A549 (cell line): ENCODE data around the gene PACS2. TPM values are rescaled to one million over a fixed set of nuclear protein-coding genes. Genes with fewer than 3 reads are reported as not detected.

Experiments
- ATAC-seq, 2 experiments: fragments of 200-7000 bp in 1 of 2; fragments of >200 bp in 1 of 2; cut with Nextera tagmentation in 1 of 2; cut with Tn5 transposase in 1 of 2; 3 replicates each; pipeline versions ENCODE4 v1.8.0 to v1.9.1; 2018 to 2020; ENCODE audit warnings: mild to moderate bottlenecking in 1 of 2, moderate library complexity in 1 of 2
- CTCF ChIA-PET: fragments of 300-600 bp; sonication (Branson Sonifier 250); formaldehyde crosslinking; extraction: SDS; loops from one replicate; lab custom pipeline; 2021; ENCODE audit warnings: antibody characterized with exemption, inconsistent platforms; lab: Yijun Ruan, JAX
- POLR2A ChIA-PET: fragments of 350-600 bp; formaldehyde crosslinking; extraction: SDS; loops from one replicate; lab custom pipeline; 2021; ENCODE audit warnings: antibody characterized with exemption, inconsistent platforms; lab: Yijun Ruan, JAX
- DNase-seq, 2 experiments: peaks; one replicate each; pipeline versions ENCODE4 v3.0.0 to v3.0.0-alpha.2; 2011 to 2016; ENCODE audit warnings: low read depth in 1 of 2, low spot score in 1 of 2
- FAIRE-seq: peaks from 2 replicates; lab custom pipeline; 2011; peaks lifted over from hg19 to GRCh38; lab: Jason Lieb, UNC
- H3K27ac ChIP-seq, 2 experiments: fragments of >200 bp; sonication (Bioruptor Twin); formaldehyde crosslinking; 3 replicates each; pipeline ENCODE4 v1.5.1; 2016 to 2017
- H3K4me1 ChIP-seq: fragments of >200 bp; sonication (Bioruptor Twin); formaldehyde crosslinking; 3 replicates; pipeline ENCODE4 v1.6.1; 2016
- H3K4me2 ChIP-seq: fragments of >200 bp; sonication (Bioruptor Twin); formaldehyde crosslinking; 3 replicates; pipeline ENCODE4 v1.6.1; 2016
- H3K4me3 ChIP-seq: fragments of >200 bp; sonication (Bioruptor Twin); formaldehyde crosslinking; 3 replicates; pipeline ENCODE4 v1.5.1; 2016
- H3K9me3 ChIP-seq: fragments of >200 bp; sonication (Bioruptor Twin); formaldehyde crosslinking; 3 replicates; pipeline ENCODE4 v1.6.1; 2016
- CBX2 ChIP-seq: fragments of 200-600 bp; sonication (generic); IDR thresholded peaks from 2 replicates; pipeline ENCODE4 v1.6.1; 2016; ENCODE audit warnings: low read depth, mild to moderate bottlenecking, borderline replicate concordance
- CEBPB ChIP-seq, 2 experiments: fragments of >200 bp in 1 of 2; sonication (Bioruptor Twin) in 1 of 2; formaldehyde crosslinking in 1 of 2; IDR thresholded peaks; 2 replicates each; pipeline ENCODE4 v1.6.1; 2012 to 2016
- CHD2 ChIP-seq: fragments of 150-350 bp; IDR thresholded peaks from 2 replicates; pipeline ENCODE4 v1.6.1; 2014; ENCODE audit warnings: low read length; ENCODE audit not compliant: partially characterized antibody
- CTCF ChIP-seq: fragments of >200 bp; sonication (Bioruptor Twin); formaldehyde crosslinking; IDR thresholded peaks from 3 replicates; pipeline ENCODE4 v1.5.1; 2016
- E2F6 ChIP-seq: IDR thresholded peaks from 2 replicates; pipeline ENCODE4 v1.6.1; 2012; ENCODE audit warnings: low read depth, borderline replicate concordance
- ELK1 ChIP-seq: fragments of 150-350 bp; IDR thresholded peaks from 2 replicates; pipeline ENCODE4 v1.6.1; 2014; ENCODE audit warnings: low read depth, mild to moderate bottlenecking, low read length
- EP300 ChIP-seq, 2 experiments: fragments of >200 bp; sonication (Bioruptor Twin); formaldehyde crosslinking; IDR thresholded peaks; 2 replicates in 1 of 2; 3 replicates in 1 of 2; pipeline ENCODE4 v1.6.1; 2016 to 2017
- FOSB ChIP-seq: fragments of 250-450 bp; sonication (Bioruptor Pico); IDR thresholded peaks from 2 replicates; pipeline ENCODE4 v1.5.0; 2020; ENCODE audit warnings: mild to moderate bottlenecking, moderate library complexity
- FOSL2 ChIP-seq, 2 experiments: fragments of 450-650 bp in 1 of 2; fragments of >200 bp in 1 of 2; sonication (Bioruptor Twin) in 1 of 2; formaldehyde crosslinking; IDR thresholded peaks; 2 replicates each; pipeline versions ENCODE4 v1.5.0 to v1.6.1; 2016 to 2020; ENCODE audit warnings: mild to moderate bottlenecking in 1 of 2, moderate library complexity in 1 of 2
- GATA3 ChIP-seq: IDR thresholded peaks from 2 replicates; pipeline ENCODE4 v1.6.1; 2012; ENCODE audit warnings: borderline replicate concordance
- JUN ChIP-seq, 2 experiments: fragments of >200 bp; sonication (Bioruptor Twin); formaldehyde crosslinking; IDR thresholded peaks; 2 replicates in 1 of 2; 3 replicates in 1 of 2; pipeline ENCODE4 v1.6.1; 2016 to 2017
- KDM1A ChIP-seq: fragments of 200-600 bp; sonication (generic); IDR thresholded peaks from 2 replicates; pipeline ENCODE4 v1.6.1; 2016; ENCODE audit warnings: low read depth, mild to moderate bottlenecking
- MYC ChIP-seq: IDR thresholded peaks from 2 replicates; pipeline ENCODE4 v1.6.1; 2012; ENCODE audit warnings: mild to moderate bottlenecking, inconsistent platforms, low read length, improper control_type of control experiment, borderline replicate concordance
- PHF8 ChIP-seq: fragments of 200-600 bp; sonication (generic); IDR thresholded peaks from 2 replicates; pipeline ENCODE4 v1.6.1; 2016; ENCODE audit warnings: low read depth, mild to moderate bottlenecking, antibody characterized with exemption, moderate library complexity, borderline replicate concordance
- RARB ChIP-seq: fragments of 250-450 bp; sonication (Bioruptor Pico); IDR thresholded peaks from 2 replicates; pipeline ENCODE4 v1.8.0; 2021; ENCODE audit warnings: mild to moderate bottlenecking, moderate library complexity
- RNF2 ChIP-seq: fragments of 200-600 bp; sonication (generic); IDR thresholded peaks from 2 replicates; pipeline ENCODE4 v1.6.1; 2016; ENCODE audit warnings: low read depth, mild to moderate bottlenecking, antibody characterized with exemption, moderate library complexity, borderline replicate concordance
- SMC3 ChIP-seq: fragments of >200 bp; sonication (Bioruptor Twin); formaldehyde crosslinking; IDR thresholded peaks from 3 replicates; pipeline ENCODE4 v1.6.1; 2018; ENCODE audit warnings: inconsistent platforms
- TP53 ChIP-seq: fragments of 250-450 bp; sonication (Bioruptor Pico); IDR thresholded peaks from 2 replicates; pipeline ENCODE4 v1.5.0; 2021; ENCODE audit warnings: mild to moderate bottlenecking, moderate library complexity
- ZC3H11A ChIP-seq: fragments of 450-650 bp; IDR thresholded peaks from 2 replicates; pipeline ENCODE4 v1.6.1; 2014; ENCODE audit warnings: antibody characterized with exemption, mild to moderate bottlenecking
- ZFP36 ChIP-seq: fragments of 450-650 bp; IDR thresholded peaks from 2 replicates; pipeline ENCODE4 v1.6.1; 2014; ENCODE audit warnings: borderline replicate concordance; ENCODE audit not compliant: partially characterized antibody
- WGBS: methylation state at CpG from one replicate; pipeline ENCODE4 v1.1.6; 2017; ENCODE audit errors: missing lambda C conversion rate; 5-methylcytosine and 5-hydroxymethylcytosine counted together
- polyA plus RNA-seq, 4 experiments: library from polyadenylated mRNA; depleted of rRNA in 3 of 4; stranded (reverse); fragments of >200 nt; fragmentation: RNase III in 1 of 4; extraction: RNeasy Plus Mini Kit Qiagen cat#74134 plus additional on column Dnase treatment in 1 of 4; gene quantifications; 2 replicates in 3 of 4; 3 replicates in 1 of 4; pipeline ENCODE4 v1.2.3, GENCODE V29; 2011 to 2017
- TF ChIP-seq, protein P1 (sequence below): fragments of 250-450 bp; sonication (Bioruptor Pico); IDR thresholded peaks from 2 replicates; pipeline ENCODE4 v1.5.0; 2020; ENCODE audit warnings: low read depth, mild to moderate bottlenecking, moderate library complexity
- TF ChIP-seq, protein P2 (sequence below): fragments of >200 bp; sonication (Bioruptor Twin); formaldehyde crosslinking; IDR thresholded peaks from 3 replicates; pipeline ENCODE4 v1.6.1; 2016

The PACS2 gene
- polyA plus RNA-seq, 2 of the 4 experiments (the other 2 are of a cell fraction) = 11.9 to 24.5 TPM

GRCh38 chr14:105268736-105269354, 45.7 kb upstream of the PACS2 start:
- Histone ChIP-seq H3K9me3 (no peaks in the 10 kb centered on the region), H3K4me3 (no peak overlapping the region), H3K4me1 (no peaks in the 10 kb centered on the region), H3K27ac (no peak overlapping the region), H3K4me2 (no peak overlapping the region)
- FAIRE-seq (no peak), DNase-seq (no peak), ATAC-seq (no peak)
- CTCF ChIA-PET = interaction anchor here (1.0 to 3.8 kb wide), 4 partner anchors 9 to 66 kb away, joined by 3 to 13 read pairs (median 6); no protein-coding TSS in a partner anchor
- POLR2A ChIA-PET = no interaction called here
- no peak for TF ChIP-seq ELK1
- no peak for TF ChIP-seq SMC3
- no peak for TF ChIP-seq ZC3H11A
- TF ChIP-seq CTCF = no peak
- no peak for TF ChIP-seq RNF2
- TF ChIP-seq FOSB (CRISPR knock-in tag) = no peak
- TF ChIP-seq RARB (CRISPR knock-in tag) = no peak
- no peak for TF ChIP-seq KDM1A
- TF ChIP-seq, protein P1, sequence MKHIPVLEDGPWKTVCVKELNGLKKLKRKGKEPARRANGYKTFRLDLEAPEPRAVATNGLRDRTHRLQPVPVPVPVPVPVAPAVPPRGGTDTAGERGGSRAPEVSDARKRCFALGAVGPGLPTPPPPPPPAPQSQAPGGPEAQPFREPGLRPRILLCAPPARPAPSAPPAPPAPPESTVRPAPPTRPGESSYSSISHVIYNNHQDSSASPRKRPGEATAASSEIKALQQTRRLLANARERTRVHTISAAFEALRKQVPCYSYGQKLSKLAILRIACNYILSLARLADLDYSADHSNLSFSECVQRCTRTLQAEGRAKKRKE (CRISPR knock-in tag) = no peak
- no peak for TF ChIP-seq FOSL2 (IDR thresholded peaks at IDR 0.05)
- no peak for TF ChIP-seq FOSL2 (CRISPR knock-in tag; IDR thresholded peaks at IDR 0.05)
- no peak for TF ChIP-seq GATA3
- TF ChIP-seq CHD2 = no peak
- TF ChIP-seq CEBPB (IDR thresholded peaks at IDR 0.05) = no peak
- no peak for TF ChIP-seq EP300 (IDR thresholded peaks at IDR 0.05)
- no peak for TF ChIP-seq MYC
- TF ChIP-seq, protein P2, sequence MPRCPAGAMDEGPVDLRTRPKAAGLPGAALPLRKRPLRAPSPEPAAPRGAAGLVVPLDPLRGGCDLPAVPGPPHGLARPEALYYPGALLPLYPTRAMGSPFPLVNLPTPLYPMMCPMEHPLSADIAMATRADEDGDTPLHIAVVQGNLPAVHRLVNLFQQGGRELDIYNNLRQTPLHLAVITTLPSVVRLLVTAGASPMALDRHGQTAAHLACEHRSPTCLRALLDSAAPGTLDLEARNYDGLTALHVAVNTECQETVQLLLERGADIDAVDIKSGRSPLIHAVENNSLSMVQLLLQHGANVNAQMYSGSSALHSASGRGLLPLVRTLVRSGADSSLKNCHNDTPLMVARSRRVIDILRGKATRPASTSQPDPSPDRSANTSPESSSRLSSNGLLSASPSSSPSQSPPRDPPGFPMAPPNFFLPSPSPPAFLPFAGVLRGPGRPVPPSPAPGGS = no peak
- TF ChIP-seq PHF8 = no peak
- TF ChIP-seq JUN (IDR thresholded peaks at IDR 0.05) = no peak
- 94% methylated on average over 12 of the region's 18 CpGs for WGBS

DNA sequence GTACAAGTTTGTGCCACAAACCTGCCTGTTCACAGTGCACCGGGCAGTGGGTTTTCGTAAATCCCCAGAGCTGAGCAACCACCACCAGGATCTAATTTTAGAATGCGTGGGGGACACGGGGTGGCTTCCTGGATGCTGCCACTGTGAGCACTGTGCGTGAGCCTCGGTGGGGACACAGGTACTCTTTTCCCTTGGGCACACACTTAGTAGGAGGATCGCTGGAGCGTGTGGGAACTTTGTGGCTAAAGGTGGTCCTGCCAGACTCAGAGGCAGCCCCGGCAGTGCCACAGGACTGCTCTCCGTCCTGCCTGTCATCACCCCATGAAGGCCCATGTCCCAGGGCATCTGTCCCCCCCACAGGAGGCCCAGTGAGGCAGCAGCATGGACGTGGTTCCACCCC, 45.1 kb upstream of the PACS2 start:
- Histone ChIP-seq H3K27ac (no peak overlapping the region), H3K4me2 (no peak overlapping the region), H3K4me3 (no peak overlapping the region), H3K4me1 (no peaks in the 10 kb centered on the region), H3K9me3 (no peaks in the 10 kb centered on the region)
- POLR2A ChIA-PET = no interaction called here
- no peak for TF ChIP-seq CEBPB (IDR thresholded peaks at IDR 0.05)
- no peak for TF ChIP-seq TP53 (CRISPR knock-in tag)
- TF ChIP-seq CBX2 = no peak
- no peak for TF ChIP-seq E2F6
- TF ChIP-seq ZFP36 = no peak
- TF ChIP-seq RNF2 = no peak
- no peak for TF ChIP-seq KDM1A
- WGBS = 92% methylated on average over 8 of the region's 11 CpGs
- FAIRE-seq = no peak
- CTCF ChIA-PET = interaction anchor here (1.0 to 3.8 kb wide), 2 partner anchors 12 to 14 kb away, joined by 4 to 13 read pairs; no protein-coding TSS in a partner anchor
- DNase-seq = no peak
- no peak for ATAC-seq
